Osteocyte (in vitro differentiated cells): Measurements from ENCODE around the gene AACS. TPM values are rescaled to one million over a fixed set of nuclear protein-coding genes. Genes with fewer than 3 reads are reported as not detected.
"Not testable (repeated sequence)": the region's sequence is repeated elsewhere in the genome, so short reads cannot be mapped to it uniquely, and the experiment has no call there.

Experiments
- DNase-seq: peaks from one replicate; pipeline ENCODE4 v3.0.0; 2021; ENCODE audit warnings: mixed read lengths; ENCODE audit not compliant: unreplicated experiment; ENCODE audit errors: extremely low spot score
- H3K27ac Mint-ChIP-seq: one replicate; pipeline ENCODE4 v1.8.0; 2021; ENCODE audit warnings: mild to moderate bottlenecking, mixed read lengths; ENCODE audit not compliant: unreplicated experiment
- H3K27me3 Mint-ChIP-seq: one replicate; pipeline ENCODE4 v1.8.0; 2021; ENCODE audit warnings: mixed read lengths; ENCODE audit not compliant: unreplicated experiment
- H3K36me3 Mint-ChIP-seq: one replicate; pipeline ENCODE4 v1.8.0; 2021; ENCODE audit warnings: mixed read lengths; ENCODE audit not compliant: unreplicated experiment
- H3K4me1 Mint-ChIP-seq: one replicate; pipeline ENCODE4 v1.8.0; 2021; ENCODE audit warnings: mixed read lengths; ENCODE audit not compliant: unreplicated experiment
- H3K4me3 Mint-ChIP-seq: one replicate; pipeline ENCODE4 v1.8.0; 2021; ENCODE audit warnings: mild to moderate bottlenecking, moderate library complexity, mixed read lengths; ENCODE audit not compliant: unreplicated experiment
- H3K9me3 Mint-ChIP-seq: one replicate; pipeline ENCODE4 v1.8.0; 2021; ENCODE audit warnings: mixed read lengths; ENCODE audit not compliant: unreplicated experiment
- CTCF ChIP-seq: fragments of 200-600 bp; sonication (generic); IDR thresholded peaks from 2 replicates; pipeline ENCODE4 v1.5.0; 2021; ENCODE audit warnings: antibody characterized with exemption, mild to moderate bottlenecking, moderate library complexity
- total RNA-seq: library from RNA; stranded (reverse); gene quantifications from 2 replicates; pipeline ENCODE4 v1.2.1, GENCODE V29; 2021

AACS gene
- total RNA-seq, 1 donor from 2014 or later = 22.0 TPM

- no peak overlapping the region for H3K4me3 Mint-ChIP-seq
- no peak for DNase-seq
- no peak for TF ChIP-seq CTCF
- no peaks in the 10 kb centered on the region for H3K4me1 Mint-ChIP-seq
- peaks cover 9% of the 10 kb centered on the region for H3K36me3 Mint-ChIP-seq
- H3K9me3 Mint-ChIP-seq = no peaks in the 10 kb centered on the region
- H3K27me3 Mint-ChIP-seq = no peaks in the 10 kb centered on the region
- no peak overlapping the region for H3K27ac Mint-ChIP-seq
Observed at GRCh38 chr12:125140279-125141209, 75.3 kb downstream of the AACS start.

- H3K27ac Mint-ChIP-seq, DNase-seq, H3K27me3 Mint-ChIP-seq, H3K36me3 Mint-ChIP-seq, H3K4me3 Mint-ChIP-seq, H3K4me1 Mint-ChIP-seq, H3K9me3 Mint-ChIP-seq: not testable (repeated sequence)
Observed at GRCh38 chr12:125141210-125141573, 76.0 kb downstream of the AACS start.

DNA sequence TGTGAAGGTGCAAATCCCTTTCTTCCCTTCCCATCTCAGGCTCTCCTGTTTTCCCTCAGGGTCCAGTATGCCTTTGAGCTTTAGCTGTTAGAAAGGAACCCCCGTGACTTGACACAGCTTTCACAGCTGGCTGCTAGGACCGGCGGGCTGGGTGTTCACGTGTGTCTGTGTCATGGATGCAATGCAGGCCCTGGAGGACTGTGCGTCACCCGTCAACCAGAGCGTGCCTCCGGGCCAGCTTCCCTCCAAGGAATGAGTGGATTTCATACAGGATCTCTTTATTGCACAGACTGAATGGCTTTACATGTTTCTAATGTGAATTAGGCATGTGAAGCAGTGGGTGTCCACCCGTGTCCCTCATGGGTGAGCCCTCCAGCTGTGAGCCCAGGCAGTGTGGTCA lies 77.4 kb downstream of the AACS start:
- Mint-ChIP-seq H3K36me3 (peaks cover 6% of the 10 kb centered on the region), H3K27me3 (no peaks in the 10 kb centered on the region), H3K4me3 (no peak overlapping the region), H3K4me1 (no peaks in the 10 kb centered on the region), H3K27ac (no peak overlapping the region), H3K9me3 (no peaks in the 10 kb centered on the region)
- DNase-seq = no peak
- no peak for TF ChIP-seq CTCF

GRCh38 chr12:125143491-125143890 lies 78.3 kb downstream of the AACS start:
- Mint-ChIP-seq H3K4me3 (no peak overlapping the region), H3K27me3 (no peaks in the 10 kb centered on the region), H3K27ac (no peak overlapping the region), H3K36me3 (no peaks in the 10 kb centered on the region), H3K4me1 (no peaks in the 10 kb centered on the region), H3K9me3 (no peaks in the 10 kb centered on the region)
- no peak for DNase-seq
- no peak for TF ChIP-seq CTCF

- Mint-ChIP-seq H3K36me3 (no peaks in the 10 kb centered on the region), H3K4me1 (no peaks in the 10 kb centered on the region), H3K27ac (no peak overlapping the region), H3K9me3 (no peaks in the 10 kb centered on the region), H3K4me3 (no peak overlapping the region), H3K27me3 (no peaks in the 10 kb centered on the region)
- no peak for DNase-seq
- TF ChIP-seq CTCF = no peak
Observed at GRCh38 chr12:125145196-125145595, 80.0 kb downstream of the AACS start.
